A172 (cell line): ENCODE data around the gene ME3. TPM values are rescaled to one million over a fixed set of nuclear protein-coding genes. Genes with fewer than 3 reads are reported as not detected.
A peak's percentile ranks its signal among the peaks of the same experiment; 100 is the strongest.

Experiments
- DNase-seq: peaks from one replicate; pipeline ENCODE4 v3.0.0-alpha.2; 2015; ENCODE audit warnings: low spot score
- total RNA-seq: library from RNA; depleted of rRNA; stranded (reverse); fragments of >200 nt; shearing (Covaris generic); gene quantifications from 2 replicates; pipeline ENCODE4 v1.2.3, GENCODE V29; 2014

Gene ME3
- total RNA-seq, 1 experiment from 2014 or later = 4.2 TPM

DNA sequence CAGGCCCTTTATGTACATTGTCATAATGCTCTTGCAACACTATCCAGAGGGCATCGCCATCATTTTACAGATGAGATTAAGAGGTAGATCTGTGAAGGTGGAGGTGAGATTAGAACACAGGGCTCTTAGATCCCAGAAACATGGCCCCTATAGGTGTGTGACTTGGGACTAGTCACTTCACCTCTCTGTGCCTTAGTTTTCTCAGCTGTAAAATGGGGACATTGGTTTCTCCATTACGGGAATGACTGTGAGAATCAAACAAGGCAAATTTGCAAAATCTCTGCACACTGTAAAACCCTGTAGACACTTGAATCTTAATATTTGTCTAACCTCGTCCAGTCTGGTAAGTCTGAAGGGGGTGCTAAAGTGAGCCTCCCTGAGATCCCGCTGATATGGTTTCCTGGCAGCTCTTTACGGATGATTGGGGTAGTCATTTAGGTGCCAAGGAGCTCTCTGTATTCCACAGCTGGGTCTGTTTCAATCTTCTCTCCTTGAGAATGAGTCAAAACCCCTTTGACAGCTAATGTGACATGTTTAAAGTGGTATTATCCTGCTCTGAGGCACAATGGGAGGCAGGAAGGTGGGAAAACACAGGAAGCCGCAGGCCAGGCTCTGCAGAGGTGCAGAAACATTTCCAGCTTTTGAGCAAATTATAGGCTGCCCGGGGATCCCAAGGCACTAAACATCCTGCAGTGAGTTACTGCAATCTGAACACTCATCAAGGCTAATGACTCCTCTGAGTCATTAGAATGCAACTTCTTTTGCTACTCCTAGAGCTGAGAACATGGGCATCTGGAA is 156.9 kb downstream of the ME3 start:
- peak; percentile 93 for DNase-seq

DNA sequence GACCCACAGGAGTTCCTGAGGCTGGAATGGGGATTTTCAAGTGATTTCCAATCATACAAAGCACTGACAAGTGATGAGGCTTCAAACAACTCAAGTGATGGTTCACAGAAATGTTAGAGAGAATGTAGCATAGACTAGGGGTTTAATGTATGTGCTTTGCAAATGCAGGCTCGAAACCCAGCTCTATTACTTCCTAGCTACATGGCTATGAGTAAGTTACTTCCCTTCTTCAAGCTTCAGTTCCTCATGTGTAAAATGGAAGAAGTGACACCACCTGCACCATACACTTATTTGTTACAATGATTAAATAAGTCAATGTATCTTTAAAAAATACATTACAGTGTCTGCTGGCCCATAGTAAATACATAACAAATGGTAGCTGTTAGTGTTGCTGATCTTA is 158.0 kb downstream of the ME3 start:
- DNase-seq = no peak

DNA sequence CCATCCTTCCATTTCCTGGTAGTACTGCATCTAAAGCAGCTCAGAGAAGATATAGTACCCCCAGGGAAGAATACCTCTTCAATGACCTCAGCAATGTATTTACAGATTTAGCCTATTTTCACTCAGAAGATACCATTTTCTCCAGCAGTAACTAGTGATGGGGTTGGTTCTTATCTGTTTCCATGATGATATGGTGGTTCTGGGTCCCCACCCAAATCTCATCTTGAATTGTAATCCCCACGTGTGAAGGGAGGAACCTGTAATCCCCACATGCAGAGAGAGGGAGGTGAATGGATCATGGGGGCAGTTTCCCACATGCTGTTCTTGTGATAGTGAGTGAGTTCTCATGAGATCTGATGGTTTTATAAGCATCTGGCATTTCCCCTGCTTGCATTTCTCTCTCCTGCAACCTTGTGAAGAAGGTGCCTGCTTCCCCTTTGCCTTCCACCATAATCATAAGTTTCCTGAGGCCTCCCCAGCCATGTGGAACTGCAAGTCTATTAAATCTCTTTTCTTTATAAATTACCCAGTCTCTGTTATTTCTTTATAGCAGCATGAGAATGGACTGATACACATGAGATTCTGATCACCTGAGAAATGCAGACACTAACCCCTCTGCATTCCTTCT is 158.6 kb downstream of the ME3 start:
- no peak for DNase-seq

DNA sequence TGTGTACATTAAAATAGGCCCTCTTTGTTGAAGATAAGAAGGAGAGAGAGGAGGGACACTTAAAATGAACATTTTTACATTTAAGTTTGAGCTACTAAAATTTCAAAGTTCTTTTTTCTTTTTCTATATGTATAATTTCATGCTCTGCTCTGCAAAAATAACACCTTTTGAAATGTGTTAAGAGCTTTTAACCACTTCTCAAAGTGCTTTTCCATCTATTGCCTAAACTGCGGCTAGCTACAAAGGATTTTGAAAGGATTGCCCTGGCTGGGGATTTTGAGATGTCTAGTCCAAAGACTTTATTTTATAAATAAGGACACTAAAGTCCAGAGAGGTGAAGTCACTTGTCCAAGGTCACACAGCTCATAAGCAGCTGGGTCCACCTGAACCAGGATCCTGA is 159.3 kb downstream of the ME3 start:
- DNase-seq = no peak

DNA sequence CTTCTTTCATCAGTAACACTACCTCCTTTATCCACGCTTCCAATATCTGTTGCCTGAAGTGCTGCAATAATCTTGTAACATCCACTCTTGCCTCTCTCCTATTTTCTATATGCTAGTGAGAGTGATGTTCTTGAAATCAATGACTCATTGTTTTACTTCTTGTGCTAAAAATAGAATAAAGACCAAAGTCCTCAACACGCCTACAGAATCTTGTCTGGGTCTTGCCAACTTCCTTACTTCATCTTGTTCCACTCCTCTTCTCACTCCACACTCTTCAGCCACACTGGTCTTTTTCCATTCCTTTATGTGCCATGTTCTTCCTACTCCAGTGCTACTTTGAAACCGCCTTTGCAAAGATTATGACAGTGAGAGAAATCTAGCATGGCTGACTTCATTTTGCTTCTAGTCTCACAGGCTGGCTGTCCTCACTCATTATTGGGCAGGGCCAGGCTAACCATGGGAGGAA is 161.3 kb downstream of the ME3 start:
- DNase-seq = peak; percentile 73

DNA sequence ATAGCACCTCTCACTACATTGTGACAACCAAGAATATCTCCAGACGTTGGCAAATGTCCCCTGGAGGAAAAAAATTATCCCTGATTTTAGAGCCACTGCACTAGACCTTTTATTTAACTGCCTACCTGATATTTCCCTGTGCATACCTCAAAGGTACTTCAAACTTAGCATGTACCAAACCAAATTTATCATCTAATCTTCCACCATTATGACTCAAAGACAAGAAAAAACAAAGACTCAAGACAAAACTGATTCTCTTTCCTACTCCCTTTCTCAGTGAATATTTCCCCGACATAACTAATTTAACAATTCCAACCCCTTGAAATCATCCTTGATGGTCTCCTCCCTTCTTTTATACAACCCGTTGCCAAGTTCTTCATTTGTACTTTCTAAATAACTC is 161.7 kb downstream of the ME3 start:
- DNase-seq = no peak

DNA sequence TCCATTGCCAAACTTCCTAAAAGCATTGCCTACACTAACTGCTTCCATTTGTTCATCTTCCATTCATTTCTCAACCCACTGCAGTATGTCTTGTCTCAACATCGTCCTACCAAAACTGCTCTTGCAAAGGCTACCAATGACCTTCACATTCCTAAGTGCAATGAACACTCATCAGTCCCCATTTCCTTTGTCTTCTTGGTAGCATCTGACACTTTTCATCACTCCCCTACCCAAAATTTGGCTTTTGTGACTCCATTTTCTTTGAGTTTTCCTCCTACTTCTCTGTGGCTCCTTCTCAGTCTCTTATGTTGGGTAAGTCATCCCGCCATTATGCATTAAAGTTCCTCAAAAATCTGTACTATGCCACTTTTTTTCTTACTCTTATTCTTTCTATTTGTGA is 162.3 kb downstream of the ME3 start:
- DNase-seq = no peak

DNA sequence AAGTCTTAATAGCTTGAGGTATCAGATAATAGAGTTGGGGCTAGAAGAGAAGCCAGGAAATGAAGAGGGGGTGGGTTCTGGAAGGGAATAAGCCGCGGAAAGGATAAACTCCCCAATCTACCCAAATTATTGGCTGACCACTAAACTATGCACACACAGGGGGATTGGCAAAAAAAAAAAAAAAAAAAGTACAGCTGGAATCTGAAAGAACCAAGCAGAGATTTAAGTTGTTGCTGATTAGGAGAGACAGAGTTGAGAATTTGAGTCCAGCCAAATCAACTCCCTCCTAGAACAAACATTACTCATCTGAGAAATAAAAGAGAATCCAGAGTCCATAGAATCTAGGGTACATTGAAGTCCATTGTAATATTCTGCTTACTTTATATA is 162.8 kb downstream of the ME3 start:
- no peak for DNase-seq

DNA sequence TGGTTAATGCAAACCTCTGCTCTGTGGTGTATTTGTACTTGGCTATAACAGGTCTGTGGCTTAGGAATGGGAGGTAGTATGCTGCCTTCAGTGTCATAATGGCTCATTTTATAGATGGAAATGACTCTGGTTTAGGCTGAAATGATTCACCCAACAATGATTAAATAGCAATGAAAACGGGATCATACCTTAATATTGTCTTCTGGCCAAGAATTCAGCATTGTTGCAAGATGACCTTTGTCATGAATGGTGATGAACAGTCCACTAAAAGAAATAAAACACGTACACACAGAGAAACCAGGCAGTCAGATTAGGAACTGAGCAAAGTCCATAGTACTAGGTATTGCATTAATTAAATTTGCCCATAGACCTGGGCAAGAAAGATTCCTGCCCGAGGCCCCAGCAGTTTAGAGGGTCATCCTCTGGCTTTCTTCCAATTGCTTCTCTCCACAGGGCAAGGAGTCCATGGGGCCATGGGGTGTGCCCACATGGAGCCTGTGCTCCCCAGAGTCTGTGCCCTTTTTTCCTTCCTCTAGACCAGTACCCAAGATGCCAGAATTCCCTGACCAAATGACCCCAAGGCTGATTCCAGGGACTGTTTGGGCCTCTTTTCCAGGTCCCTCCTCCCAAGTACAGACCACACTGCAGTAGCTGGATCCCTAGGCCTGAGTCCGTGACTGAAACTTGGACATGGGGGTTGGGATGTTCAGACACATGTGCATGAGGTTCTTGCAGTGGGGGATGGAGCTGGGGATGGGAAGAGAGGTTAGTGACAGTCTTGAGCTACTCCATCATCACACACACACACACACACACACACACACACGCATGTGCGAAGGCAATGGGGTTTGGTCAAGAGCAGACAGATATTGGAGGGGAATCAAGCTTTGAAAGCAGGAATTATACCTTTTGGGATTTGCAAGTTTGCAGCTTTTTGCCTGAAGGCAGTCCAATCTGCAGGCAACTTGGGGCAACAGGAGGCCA is 163.5 kb downstream of the ME3 start:
- DNase-seq = peak; percentile 42

DNA sequence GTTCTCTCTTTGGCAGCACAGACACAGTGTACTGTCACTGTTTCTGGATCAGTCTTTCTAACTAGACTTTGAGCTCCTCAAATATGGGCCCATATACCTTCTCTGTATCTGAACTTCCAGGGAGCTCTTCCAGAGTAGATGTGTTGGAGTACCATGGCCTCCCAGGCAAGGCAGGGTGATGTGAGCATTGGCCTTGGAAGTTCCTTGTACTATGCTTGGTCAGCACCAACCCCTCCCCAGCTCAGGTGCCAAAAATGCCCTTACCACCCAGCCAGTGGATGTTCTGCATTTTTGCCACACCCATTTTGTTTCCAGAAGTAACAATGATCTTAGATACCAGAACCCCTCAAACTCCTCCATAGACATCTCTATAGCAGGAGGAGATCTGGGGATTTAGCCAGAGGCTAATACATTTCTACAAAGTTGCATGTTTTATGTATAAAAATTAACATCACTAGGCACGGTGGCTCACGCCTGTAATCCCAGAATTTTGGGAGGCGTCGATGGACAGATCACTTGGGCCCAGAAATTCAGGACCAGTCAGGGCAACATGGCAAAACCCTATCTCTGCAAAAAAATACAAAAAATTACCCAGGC is 165.1 kb downstream of the ME3 start:
- no peak for DNase-seq

DNA sequence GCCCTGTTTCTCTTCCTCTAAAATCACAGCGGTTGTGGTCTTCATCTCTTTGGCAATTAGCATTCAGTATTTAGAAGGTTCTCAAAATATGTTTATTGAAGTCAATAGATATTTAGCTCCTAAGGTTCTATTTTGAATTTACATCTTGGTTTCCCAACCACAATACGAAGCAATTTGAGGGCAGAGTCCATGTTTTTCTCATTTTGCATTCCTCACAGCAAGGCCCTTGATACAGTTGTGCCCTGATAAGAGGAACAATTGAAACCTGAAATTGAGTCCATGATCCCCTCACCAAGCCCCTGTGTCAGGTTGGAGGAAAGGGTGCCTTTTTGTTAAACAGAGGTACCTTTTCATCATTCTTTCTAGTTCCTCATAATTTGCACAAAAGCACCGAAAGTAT is 166.2 kb downstream of the ME3 start:
- DNase-seq = no peak

DNA sequence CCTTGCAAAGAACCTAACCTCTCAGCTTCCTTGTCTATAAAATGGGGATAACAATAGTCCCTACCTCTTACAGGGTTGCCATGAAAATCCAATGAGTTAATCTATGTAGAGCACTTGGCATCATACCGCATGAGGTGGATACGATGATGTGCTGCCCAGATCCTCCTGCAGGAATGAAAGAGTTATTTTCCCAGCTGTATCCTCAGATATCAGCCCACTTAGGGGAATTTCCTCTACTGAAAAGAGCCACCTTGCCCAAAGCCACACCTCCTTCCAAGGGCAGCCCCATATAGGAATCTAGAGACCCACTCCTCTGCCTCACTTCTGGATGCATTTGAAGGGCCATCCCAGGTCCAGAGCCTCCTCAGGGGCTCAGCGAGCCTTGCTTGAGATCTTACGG is 169.3 kb downstream of the ME3 start:
- no peak for DNase-seq

DNA sequence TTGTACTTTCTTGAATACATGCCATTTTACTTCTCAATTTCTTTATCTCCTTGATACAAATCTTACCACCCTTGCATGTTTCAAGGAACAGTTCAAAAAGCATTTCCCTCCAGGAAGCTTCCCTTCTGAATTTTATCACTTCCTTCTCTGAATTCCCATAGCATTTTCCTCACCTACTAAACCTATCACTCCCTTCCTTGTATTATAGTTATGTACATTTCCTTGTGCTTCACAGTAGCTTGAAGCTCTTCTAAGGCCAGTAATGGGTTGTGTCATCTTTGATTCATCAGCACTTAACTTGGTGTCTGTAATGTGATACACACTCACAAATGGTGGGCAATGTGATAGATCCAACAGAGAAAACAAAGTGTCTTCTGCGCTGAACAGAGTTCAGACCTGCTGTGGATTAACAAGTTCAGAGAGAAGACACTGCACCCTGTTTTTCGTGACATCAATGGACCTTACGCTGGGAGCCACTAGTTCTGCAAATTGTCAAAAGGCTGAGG is 170.2 kb downstream of the ME3 start:
- no peak for DNase-seq

DNA sequence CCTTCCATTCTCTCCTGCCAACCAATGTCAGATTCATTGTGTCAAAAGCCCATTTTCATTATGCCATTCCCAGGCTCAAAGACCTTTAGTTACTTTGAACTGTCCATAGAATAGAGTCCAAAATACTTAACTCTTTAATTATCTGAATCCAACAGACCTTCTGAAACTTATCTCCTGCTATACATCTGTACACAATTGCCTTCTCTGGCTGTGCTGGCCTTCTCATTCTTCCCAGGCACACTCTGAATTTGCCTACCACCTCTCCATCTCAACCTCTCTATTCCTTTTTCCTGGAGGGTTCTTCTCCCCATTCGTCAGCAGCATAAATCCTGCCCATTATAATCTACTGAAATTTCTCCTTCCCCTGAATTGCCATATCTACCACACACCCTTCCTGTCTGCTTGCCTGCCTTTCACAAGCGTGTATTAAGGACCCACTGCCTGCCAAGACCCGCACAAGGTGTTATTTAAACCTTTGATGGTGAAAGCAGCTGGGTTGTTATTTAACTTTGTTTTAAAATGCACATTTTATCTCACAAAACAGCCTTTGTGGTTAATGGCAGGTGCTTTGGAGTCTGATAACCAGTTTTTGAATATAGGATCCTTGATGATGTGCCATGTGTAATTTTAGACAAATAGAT is 171.8 kb downstream of the ME3 start:
- no peak for DNase-seq

DNA sequence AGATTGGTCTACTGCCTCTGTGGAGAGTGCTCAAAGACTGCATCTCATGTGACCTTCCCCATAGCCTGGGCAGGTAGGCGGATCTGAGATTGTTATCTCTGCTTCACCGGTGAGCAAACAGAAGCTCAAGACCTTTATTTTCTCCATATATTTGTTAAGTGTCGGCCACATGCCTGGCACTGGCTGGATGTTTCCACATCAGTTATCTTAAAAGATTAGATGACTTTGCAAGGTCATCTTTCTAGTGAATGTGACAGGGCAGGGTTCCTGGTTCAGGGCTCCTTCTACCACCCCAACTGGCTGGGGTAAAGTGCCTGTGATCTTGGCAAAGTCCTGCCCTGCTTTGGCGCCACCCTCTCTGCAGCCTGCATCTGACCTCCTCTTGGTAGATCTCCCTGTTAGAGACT is 172.7 kb downstream of the ME3 start:
- DNase-seq = no peak

DNA sequence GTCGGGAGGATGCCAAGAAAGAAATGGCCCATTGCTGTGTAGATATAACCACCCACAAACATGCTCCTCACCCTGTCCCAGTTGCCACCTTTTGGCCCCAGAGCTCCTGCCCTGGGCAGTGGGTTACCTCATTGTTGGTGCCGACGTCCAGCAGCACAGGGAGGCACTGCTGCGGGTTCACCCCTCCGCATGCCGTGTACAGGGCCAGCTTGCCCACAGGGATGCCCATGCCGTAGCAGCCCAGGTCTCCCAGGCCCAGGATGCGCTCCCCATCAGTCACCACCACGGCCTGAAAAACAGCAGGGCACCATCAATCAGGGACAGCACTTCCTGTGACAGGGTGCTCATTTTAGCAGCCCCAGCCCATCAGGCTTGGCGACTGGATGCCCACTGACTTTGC is 174.6 kb downstream of the ME3 start:
- DNase-seq = no peak

DNA sequence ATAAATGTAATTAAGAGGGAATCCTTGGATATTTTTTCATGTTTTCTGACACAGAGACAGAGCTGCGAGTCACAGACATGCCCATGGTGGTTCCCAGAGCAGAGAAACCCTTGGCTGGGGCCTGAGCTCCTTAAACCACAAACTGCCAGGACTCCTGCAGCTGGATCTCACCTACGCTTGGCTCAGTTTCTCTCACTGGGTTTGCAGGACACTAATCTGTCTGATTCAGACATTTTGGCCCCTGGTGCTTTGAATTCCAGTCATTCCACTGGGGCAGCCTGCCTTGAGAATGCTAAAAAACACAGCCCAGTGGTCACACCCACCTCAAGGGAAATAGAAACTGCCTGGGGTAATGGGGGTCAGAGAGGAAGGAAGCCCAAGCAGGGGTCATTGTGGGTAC is 175.1 kb downstream of the ME3 start:
- DNase-seq = peak; percentile 66

DNA sequence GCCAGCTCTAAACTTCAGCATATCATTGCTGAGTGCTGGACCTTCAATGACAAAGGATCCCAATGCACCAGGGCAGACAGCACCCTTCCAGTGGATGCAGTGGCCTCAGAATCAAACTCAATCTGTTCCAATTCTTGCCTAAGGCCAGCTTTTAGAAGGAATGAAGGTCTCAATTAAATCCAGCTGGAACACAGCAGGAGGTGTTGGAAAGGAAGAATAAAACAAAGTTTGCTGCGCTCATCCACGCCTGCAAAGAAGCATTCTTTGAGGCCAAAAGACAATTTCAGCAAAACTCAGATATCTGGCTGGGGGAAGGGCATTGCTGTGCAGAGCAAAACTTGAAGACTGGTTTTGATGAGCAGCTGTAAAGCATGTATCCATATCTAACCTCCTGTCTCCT is 177.1 kb downstream of the ME3 start:
- DNase-seq = no peak

DNA sequence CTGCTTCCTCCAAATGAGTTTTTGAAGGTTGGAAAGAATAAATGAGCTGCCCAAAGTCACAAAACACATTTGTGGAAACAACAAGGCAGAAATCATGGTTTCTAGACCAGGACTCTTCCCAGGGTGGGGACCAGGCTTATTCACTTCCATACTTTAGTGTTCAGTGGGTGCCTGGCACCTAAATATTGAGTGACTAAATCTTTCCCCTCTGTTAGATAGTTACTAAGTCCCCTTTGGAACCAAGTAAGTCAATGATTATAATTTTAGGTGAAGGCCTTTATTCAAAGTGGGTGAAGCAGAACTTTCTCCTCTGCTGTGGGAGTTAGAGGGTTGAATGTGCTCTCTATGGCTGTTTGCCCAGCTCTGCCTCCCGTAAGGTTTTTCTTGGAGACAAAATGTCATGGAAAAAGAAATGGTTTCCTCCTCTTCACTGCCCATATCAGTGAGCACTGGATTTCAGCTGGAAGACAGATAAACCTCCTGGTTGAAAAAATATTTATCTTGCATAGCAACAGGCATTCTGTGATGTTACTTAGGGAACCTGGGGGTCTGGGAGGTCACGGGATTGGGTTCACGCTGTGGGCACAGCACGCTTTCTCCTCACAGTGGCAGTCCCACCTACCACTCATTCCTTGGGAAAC is 179.9 kb downstream of the ME3 start:
- no peak for DNase-seq

DNA sequence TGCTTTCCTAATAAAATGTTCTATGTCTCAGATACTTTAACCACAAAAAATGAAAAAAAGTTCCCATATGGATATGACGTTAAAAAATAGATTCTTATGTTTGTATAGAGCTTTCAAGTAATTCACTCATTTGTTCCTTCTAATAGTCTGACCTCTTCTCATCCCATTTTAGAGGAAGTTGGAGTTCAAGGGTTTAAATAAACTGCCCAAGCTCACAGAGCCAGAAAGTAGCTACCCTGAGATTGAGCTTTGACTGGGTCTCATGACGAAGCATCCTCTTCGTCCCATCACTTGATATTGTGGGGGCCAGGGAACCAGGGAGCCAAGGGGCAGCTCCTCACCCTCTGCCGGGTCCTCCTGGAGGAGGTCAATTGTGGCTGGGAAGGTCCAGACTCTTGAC is 181.4 kb downstream of the ME3 start:
- no peak for DNase-seq

DNA sequence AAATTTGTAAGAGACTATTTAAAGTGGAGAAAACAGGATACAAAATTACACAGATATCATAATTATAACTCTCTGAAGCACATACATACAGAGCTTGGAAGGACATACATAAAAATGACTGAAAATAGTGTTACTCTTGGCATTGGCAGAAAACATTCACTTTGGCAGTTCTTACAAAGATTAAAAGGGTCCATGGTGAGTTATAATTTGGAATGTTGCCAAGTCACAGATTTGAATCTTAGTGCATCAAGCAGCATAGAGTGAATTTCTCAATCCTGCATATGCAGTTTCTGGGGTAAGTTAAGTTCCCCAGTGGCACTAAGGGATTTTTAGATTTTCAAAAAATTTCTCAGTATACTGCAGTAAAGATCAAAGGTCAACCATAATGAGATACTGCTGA is 181.8 kb downstream of the ME3 start:
- DNase-seq = no peak
